Muscle of arm (tissue), 12 donors: ENCODE results near the gene MVB12B. TPM values are rescaled to one million over a fixed set of nuclear protein-coding genes. Genes with fewer than 3 reads are reported as not detected.

Source experiments
- DNase-seq: peaks from one replicate; pipeline ENCODE4 v3.0.0-alpha.2; 2013
- polyA plus RNA-seq, 12 donors: library from polyadenylated mRNA; unstranded; fragments of 120-200 nt; gene quantifications; one replicate each; pipeline ENCODE4 v1.2.1, GENCODE V29; 2013; ENCODE audit not compliant: insufficient read length in 12 of 12

MVB12B gene
- polyA plus RNA-seq, 12 donors, result 9.8 to 24.5 (median 16.3) TPM; not detected in 1

DNA sequence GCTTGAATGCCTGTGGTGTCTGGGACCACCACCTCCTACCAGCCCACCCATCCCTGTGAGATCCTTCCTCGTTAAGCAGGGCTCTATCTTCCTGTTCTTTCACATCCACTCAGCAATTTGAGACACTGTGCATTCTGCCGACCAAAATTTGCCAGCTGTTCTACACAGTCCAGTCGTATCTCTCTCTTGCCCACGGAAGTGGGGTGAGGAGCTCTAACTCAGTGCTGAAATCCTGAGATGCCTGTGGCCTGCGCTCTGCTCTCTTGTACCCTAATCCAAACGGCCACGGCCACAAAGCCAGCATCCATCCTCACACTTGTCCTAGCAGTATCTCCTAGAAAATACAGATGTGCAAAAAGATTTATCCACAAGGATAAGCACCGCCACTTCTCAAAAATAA, 97.9 kb downstream of the MVB12B start:
- DNase-seq, result no peak

DNA sequence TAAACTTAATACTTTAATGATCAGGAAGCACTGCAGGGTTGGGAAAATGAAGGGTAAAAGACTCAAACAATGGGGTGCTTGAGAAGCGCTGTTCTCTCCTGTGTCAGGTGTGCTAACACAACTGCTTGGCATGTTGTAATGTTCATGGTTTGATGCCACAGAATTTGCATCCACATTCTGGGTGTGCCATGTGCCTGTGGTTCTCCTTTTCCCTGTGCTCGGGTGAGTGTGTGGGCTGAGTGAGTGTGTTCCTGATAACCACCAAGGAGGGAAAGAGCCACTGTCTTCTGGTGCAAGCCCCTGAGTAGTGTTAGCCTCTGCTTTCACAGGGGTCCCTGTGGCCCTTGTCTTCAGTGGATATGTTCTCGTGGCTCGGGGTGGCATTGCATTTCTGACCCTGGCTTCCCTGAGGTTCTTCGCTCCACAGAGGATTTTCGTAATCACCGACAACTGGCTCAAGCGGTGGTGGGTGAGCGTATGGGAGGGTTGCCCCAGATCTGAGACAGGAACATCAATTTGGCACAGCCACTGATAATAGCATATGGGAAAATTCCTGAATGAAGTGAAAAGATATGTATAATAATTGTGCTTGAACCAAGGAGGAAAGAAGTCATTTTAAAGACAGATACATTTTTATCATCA, 102.0 kb downstream of the MVB12B start:
- DNase-seq, result no peak

DNA sequence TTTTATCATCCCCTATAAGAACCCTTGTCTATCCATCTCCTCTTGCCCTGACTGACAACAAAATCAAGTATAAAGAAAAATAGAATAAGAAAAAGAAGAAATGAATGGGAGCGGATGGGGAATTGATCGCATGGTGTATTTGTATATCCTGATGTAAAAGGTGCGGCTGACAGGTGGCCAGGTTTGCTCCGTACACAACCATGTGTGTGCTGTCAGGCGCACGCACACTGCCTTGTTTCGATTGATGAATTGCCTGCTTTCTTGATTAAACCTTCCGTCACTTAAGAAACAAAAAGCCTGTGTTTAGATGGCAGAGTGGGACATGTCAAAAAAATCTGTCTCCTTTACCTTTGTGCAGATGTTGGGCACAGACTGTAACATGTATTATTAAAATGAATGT, 102.6 kb downstream of the MVB12B start:
- no peak for DNase-seq

DNA sequence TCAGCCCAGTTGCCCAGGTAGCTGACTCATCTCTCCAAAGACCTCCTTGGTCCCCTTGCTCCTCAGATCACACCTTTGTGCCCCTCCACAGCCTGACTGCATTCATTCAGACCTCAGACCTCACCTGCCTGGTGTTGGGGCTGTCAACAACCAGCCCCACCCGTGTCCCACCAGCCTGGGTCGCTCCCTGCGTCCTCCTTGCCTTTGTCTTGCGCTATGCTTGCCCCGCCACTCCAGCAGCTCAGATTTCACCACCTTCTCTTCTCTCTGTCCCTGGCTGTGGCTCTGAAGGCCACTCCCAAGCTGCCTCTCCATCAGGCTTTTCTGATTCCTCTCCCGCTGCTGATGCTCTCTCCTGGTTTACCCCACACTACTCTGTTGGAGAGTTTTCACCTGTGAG, 103.5 kb downstream of the MVB12B start:
- DNase-seq, result no peak

DNA sequence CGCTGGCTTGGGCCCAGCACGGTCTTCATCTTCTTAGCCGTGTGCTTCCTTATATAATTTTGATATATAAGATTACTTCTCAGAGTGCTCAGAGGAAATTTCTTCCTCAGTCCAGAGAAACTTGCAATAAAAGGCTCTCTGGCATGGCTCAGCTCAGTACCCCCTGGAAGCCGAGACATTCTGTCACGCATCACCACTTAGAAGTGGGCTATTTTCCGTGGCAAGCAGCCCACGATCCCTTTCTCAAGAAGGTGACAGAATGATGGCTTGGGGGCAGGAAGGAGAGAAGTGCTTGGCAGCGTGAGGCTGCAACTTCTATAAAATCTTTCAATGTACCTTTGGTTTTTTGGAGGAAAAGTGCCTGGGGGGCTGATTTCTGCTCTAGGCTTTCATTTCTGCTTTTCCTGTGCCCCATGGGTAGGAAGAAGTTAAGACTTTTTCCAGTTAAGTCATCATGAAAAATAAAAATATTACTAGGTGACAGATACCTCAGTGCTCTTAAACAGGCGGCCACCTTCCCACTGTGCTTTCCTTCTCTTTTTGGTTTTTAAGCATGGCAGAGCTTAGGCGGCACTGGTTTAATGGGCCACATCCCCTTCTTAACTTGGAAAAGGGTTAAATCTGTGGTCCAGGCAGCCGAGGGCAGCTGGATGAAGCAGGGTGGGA, 104.6 kb downstream of the MVB12B start:
- DNase-seq, result no peak

DNA sequence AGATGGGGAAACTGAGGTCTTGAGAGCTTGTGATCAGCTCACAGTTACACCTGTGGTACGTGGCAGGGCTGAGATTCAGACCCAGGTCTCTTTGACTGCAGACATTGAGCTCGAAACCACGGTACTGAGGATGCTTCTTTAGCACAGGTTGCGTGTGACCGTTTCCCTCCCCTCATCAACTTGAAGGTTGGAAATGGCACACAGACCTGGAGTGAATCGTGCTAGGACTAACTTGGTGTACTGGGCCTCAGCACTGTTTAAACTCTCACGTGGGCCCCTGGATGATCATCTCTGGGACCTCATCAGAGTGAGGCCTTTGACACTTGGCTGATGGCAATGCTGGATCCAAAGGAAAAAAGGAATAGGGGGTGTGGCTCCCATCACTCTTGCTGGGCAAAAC, 106.0 kb downstream of the MVB12B start:
- DNase-seq, result no peak

DNA sequence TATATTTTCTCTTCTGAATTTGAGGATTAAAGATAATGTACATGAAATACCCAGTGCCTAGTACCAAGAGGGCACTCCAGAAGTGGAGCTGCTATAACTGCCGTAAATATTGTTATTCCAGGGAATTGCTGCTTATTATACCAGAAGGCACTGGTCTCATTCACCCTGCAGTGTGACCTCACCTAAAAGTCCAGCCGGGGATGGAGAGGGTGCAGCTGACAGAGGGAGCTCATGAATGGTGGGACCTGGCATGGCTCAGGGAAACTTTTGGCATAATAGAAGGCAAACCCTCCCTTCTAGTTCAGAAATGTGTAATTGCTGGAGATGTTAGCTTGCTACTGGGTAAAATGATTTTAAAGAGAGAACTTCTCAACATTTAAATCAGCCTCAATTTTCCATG, 108.5 kb downstream of the MVB12B start:
- no peak for DNase-seq

DNA sequence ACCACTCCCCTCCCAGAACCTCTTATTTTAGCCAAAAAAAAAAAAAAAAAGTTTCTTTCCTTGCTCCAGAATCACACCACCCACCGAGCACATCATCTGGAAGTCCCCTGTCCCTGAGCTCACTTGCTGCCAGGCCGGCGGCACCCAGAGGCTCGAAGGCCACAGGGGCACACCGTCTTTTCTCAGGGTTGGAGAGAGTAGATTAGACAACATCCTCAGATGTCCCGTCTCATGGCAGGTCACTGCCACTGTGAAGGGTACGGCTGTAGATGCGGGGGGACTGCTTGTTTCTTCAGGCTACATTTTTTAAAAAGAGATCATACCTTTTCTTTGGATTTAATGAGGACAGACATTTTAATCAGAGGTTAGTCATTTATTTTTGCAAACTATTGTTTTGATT, 109.0 kb downstream of the MVB12B start:
- DNase-seq, result no peak

DNA sequence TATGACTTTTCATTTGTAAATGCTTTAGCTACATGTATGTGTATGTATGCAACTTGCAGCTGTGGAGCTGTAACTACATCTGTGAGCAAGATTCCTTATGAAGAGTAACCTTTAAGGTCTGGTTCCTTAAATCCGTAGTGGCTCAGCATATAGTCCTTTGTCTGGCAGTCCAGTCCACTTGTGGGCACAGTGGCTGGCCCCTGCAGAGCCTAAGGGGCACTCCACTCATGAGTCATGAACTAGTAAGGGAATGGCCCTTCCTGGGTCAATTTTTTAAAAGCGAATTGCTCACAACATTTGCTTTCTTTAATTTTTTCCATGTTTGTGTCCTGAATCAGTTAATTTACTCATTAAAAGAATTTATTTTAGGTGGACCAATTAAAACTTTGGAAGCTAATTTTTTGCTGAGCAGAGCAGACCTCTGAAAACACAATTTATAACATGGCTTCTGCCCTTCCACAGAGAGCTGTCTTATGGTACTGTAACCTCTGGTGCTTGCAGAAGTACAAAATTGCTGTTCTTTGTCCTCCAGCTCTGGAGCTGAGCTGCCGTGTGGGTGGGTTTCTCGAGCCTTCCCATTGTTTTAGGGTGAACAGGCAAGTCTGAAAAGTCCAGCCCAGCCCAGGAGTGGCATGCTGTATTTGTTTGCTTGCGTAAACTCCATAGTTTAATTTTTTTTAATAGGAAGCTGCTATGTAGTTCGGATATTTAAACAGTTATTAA, 110.1 kb downstream of the MVB12B start:
- DNase-seq, result no peak

DNA sequence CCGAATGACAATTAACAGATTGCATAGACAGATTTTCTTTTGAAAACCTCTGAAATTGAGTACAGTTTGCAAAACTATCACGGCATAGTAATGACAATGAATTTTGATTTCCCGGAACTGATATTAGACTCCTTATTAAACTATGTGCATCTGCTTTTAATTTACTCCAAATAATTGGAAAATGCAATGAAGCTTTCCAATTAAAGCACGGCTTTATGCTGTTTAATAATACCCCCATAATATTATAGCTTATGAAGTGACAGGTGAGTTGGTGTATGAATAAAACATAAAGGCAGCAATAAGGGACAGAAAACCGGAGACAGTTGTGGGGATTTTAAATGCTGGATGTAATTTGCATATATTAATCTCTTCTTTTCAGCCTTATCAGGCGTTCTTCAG, 110.6 kb downstream of the MVB12B start:
- DNase-seq, result no peak

DNA sequence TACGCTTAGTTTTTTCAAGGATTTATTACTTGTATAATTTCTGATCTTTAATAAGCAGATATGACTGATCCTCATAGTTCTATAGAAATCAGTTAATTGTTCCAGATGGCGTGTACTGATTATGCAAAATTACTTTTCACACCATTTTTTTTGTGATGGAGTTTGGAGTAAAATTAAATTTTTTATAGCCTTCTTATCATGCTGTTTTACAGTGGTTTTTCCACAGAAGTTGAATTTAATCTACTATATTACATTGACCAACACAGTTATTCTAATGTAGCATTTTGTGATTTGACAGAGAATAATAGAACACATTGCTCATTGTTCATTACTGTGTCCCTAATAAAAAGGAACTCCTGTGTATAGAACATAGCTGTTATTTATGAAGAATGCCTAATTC, 111.1 kb downstream of the MVB12B start:
- no peak for DNase-seq

DNA sequence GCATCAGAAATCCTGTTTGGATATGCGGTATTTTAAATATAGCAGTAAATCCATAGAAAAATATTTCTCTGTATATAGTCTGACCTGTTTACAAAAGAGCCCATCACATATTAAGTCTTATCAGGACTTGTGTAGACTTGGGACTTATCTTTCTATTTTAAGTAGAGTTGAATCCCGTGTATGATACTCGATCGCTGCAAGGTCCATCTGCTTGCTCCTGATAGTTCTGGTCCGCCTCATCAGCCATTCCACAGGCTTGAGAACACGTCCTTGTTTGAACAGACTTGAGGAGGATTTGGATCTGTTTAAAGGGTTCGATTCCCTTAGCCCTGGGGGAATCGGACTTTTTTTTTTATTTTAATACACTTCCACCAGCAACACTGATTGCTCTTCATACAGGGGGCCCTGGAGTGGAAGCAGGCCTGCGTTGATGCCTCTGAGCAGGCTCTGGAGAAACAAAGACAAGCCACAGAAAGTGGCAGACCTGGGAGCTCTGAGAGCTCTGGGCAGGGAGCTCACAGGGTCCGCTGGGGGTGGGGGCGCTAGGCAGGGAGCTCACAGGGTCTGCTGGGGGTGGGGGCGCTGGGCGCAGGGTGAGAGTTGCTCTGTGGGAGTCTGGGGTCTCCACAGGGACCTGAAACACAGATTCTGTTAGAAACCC, 112.2 kb downstream of the MVB12B start:
- no peak for DNase-seq

DNA sequence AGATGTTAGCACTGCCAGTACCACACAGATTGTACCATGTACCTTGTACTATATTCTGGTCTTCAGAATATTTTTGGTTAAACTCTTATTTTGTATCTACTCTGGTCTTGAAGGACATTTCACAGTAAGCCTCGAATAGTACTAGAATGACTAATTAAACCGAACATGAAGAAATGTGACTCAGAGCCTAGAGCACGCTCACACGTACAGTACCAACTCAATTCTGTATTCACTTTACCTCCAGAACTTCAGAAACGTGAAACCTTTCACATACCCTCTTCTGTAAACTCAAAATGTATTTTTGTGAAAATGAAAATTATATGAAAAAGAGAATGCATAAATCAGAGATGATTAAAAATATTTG, 112.8 kb downstream of the MVB12B start:
- no peak for DNase-seq

DNA sequence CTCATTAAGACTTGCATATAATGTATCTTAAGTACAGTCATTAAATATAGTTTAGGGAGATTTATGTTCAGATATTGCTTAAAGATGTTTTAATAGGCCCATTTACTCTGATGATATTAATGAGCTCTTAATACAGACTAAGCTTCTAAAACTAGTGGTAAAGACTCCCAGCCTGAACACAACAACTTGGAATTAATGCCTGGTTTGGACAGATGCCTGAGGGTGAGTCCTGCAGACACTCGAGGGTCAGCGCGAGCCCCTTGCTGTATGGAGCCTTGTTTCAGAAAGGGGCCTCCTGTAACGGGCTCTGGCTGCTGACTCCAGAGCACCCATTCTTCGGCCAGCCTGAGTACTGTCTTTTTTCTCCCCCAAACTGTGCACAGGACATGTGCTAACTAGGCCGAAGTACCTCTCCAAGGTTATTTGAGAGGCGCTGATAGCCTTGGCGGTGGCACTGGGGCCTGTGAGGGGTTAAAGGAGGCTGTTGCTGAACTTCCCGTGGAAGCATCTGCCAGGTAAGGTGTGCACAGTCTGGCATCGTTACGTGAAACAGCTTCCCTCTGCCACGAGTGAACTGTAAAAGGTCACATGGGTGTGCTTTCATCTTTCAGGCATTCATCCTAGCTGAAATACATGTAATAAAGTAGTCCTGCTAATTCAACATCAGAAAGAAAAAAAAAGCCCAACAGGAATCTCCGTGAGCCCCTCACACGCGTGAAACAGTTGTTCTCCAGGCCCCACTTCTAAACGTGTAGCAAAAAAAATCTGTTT, 113.4 kb downstream of the MVB12B start:
- DNase-seq, result no peak

DNA sequence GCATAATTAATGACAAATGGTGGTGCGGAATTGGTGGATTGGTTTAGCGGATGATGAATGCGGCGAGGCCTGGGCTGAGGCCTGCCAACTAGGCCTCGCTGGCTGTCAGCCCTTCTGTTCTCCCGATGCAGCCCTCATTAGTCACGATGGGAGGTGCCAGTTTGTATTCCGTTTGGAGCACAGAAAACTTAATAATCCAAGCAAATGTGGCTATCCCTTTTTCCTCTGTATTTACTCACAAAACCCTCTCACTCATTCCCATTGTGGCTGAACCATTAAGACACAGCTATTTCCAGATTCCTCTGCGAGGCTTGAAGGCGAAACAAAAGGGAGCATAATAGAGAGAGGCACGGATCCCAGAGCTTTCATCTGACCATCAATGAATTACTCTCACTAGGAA, 114.3 kb downstream of the MVB12B start:
- DNase-seq, result no peak

DNA sequence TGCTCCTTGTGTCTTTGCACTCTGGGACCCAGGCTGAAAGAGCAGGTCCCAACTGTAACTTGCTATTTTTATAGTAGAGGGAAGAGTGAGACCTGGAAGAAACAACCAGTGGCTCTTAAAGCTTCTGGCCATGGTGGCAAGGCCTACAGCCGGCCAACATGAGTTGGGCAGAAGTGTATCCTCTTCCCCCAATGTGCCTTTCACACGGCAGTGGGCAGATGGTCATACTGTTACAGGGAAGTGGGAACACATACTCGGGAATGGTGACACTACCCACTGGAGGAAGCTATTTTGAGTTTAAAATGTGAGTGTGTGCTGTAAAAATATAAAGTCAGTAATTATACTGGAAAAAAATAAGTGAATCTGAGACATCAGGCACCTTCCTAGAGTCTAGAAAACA, 116.0 kb downstream of the MVB12B start:
- no peak for DNase-seq

DNA sequence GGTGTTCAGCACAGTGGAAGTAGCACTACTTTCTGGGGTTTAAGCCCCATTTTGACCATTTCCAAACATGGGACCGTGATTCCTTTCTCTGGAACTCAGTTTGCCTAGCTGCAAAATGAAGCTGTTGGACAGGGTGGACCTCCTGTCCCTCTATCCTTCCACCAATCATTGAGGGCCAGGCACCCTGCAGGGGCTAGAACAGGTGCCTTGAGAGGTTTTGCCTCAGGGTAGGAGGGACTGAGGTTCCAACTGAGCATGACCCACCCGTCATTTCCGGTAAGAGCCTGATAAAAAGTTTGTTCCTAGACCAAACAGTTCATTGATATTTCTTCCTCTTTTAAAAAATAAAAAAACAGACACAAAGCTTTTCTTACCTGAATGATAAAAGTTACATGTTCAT, 116.5 kb downstream of the MVB12B start:
- DNase-seq, result no peak

DNA sequence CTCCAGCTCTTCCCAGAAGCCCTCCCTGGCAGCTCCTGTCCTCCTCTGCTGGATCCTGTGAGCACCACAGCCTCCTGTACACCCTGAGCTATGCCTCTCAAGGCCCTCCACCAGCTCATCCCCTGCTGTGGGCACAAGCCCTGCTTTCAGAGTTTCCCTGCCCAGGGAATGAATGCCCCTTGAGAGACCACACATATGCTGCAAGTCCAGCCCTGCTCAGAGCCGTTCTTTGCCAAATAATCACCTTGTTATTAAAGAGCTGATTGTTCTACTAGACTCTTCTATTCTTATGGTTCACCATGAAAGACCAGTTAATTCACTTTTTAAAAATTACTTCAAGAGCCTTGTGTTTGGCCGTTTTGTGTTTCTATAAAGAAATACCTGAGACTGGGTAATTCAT, 121.5 kb downstream of the MVB12B start:
- no peak for DNase-seq

DNA sequence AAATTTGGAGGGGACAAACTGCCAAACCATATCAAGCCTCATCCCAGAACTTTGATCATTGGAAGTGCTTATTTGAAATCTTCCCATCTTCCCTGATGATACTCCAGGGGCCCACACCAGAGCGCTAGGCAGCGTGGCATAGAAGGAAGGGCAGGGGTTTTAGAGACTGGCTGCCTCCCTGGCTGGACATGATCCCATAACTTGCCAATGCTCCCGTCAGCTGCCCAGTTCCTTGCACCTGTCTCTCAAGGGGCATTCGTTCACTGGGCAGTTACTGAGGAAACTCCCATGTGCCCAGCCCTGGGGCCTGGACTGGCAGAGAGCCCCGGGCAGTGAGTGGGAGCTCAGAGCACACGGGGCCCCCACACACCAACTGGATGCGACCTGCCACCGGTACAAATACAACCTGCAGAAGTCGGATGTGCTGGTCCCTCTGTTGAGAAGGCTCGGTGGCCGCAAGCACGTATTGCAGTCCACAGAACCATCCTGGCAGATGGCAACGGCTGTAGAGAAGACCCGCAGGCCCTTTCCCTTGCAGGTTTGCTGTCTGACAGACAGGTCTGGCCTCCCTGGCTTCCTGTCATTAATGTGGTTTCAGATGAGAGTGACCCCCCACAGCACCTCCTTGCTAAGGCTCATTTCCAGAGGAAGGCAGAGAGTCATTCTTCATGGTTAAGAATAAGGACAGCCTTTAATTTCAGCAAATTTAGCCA, 122.4 kb downstream of the MVB12B start:
- no peak for DNase-seq

DNA sequence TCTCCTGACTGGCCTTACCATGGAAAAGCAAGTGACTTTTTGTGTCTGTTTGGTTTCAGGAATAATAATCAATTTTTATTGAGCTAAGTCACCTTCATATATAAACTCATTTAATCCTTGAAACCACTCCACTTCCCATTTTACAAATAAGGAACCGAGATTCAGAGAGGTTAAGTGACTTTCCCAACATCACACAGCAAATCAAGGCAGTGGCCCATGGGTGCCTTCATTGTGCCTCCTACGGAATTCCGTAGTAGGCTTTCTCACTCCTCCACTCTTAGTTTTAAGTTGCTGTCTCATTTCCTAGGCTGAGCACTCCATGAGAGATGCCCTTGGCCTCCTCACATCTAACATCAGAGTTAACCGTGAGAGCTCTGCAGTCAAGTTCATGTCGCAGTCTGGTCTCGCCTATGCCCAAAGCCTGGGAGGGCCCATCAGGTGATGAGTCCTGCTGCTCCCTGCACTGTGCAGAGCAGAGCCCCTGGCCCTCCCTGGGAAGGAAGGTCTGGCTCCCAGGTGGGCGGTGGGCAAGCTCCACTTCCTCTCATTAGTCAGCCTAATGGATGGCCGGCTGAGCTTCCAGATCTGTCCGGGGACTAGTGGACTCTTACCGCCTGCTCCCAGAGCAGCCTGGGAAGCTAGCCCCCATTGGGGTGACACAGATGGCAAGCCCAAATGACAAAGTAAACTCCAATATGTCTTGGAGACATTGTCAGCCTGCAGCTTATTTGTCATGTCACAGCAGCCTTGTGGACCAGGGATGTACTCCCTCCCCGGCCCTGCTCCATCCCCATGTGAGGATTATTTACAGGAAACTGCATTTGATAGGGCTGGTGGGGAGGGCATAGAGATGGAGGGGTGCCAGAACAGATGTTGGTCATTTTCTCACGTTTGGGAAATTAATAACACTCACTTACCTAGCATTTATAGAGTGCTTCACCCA, 123.4 kb downstream of the MVB12B start:
- DNase-seq, result no peak
